GM19328 (cell line): ENCODE data around the gene PAQR9.

ENCODE experiments used
- ATAC-seq: cut with Tn5 transposase; IDR thresholded peaks from one replicate; pipeline ENCODE4 v1.9.1; 2021; ENCODE audit warnings: mild to moderate bottlenecking, moderate library complexity; ENCODE audit not compliant: unreplicated experiment

PAQR9 gene

GRCh38 chr3:142952272-142953193 is 10.9 kb downstream of the PAQR9 start:
- no peak for ATAC-seq

- no peak for ATAC-seq
Measured at GRCh38 chr3:142951794-142952193, 11.7 kb downstream of the PAQR9 start.

GRCh38 chr3:142950972-142951371 is 12.5 kb downstream of the PAQR9 start:
- no peak for ATAC-seq

DNA sequence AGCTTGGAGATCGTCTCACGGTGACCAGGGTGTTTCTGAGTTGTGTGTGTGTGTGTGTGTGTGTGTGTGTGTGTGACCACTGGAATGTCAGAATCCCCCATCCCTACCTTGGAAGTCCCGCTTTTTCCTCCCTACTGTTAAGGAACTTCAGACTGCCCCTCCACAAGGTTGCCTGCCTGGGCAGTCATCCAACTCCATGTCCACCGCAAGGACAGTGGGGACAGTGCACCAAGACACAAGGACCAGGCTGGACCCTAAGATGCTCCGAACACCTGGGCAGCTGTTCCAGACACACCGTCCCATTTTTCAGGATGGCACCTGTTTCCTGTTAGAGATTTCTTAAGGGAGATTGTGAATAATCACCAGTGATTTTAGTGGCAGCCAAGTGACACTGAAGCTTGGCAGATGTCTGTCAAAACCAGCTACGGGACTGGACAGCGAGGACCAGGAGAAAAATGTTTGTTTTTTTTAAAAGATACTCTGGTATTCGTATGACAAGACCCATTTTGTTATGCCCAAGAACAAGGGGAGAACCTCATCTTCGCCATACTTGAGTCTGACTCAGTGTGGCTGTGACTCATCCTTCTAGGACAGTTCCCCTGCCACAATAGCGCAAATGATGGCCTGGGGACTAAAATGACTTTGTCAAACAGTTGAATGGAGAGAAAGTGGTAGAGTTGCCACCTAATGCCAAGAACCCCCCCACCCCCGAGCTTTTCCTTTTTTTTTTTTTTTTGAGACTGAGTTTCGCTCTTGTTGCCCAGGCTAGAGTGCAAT is 15.5 kb downstream of the PAQR9 start:
- ATAC-seq: no peak

DNA sequence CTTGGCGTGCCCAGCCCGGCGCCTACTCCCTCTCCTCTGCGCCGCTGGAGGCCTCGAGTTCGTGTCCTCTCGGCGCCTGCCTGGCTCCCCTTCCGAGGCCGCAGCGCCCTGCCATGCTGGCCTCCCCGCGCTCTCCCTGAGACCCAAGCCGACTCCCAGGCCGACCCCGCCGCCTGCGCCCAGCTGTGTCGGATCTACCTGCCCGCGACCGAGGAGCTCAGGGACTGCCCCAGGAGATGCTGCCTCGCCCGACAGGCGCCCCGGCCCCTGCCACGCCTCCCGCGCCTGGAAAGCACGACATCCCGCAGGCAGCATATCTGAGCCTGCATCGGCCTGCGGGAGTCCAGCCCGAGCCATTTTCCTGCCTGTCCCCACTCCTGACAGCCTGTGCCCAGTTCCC is 16.1 kb downstream of the PAQR9 start:
- ATAC-seq: no peak

DNA sequence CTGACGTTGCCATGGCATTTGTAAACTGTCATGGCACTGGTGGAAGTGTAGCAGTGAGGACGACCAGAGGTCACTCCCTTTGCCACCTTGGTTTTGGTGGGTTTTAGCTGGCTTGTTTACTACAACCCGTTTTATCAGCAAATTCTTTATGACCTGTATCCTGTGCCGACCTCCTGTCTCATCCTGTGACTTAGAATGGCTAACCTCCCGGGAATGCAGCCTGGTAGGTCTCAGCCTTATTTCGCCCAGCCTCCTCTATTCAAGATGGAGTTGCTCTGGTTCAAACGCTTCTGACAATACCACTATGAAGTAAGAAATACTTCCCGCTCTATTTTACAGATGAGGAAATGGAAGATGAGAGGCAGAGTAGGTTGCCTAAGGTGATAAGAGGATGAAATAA is 16.6 kb downstream of the PAQR9 start:
- ATAC-seq: no peak

DNA sequence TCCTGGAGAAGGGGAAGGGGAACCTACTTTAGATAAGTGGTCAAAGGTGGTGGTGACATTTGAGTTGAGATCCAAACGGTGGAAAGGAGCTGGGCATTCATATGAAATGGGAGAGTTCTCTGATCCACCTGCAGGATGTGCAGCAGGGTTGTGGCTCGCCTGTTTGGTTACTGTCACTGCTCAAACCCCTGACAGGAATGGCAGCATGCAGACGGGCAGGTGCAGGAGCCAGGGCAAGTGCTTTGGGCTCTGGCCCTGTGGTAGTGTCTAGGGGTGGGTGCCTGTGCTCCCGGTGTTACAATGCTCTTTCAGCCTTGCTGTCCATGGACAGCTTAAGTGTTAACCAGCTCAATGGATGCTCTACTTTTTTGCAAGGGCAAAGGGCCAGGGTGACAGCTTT is 18.5 kb downstream of the PAQR9 start:
- ATAC-seq: no peak

GRCh38 chr3:142944342-142944741 is 19.1 kb downstream of the PAQR9 start:
- ATAC-seq: no peak

- ATAC-seq: no peak
Measured at GRCh38 chr3:142943870-142944269, 19.6 kb downstream of the PAQR9 start.

GRCh38 chr3:142943349-142943748 is 20.1 kb downstream of the PAQR9 start:
- ATAC-seq: no peak

- ATAC-seq: no peak
Measured at GRCh38 chr3:142941373-142942123, 21.9 kb downstream of the PAQR9 start.

DNA sequence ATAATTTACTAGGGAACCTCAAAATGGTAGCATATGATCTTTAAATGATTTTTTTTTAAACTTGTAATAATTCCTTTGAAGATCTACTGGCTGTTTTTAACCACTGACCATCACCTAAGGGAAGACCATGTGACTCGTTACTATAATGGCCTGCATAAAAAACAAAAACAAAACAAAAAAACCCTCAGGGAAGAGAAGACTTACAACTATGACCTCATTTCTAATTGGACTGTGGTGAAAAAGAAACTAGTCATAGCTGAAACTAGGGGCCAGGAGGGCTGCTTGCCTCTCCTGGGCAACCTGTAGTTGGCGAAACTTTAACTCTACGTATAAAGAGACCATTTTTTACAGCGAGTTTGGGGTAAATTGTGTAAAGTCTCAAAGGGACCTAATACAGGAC is 23.0 kb downstream of the PAQR9 start:
- no peak for ATAC-seq

- no peak for ATAC-seq
Measured at GRCh38 chr3:142940000-142940399, 23.5 kb downstream of the PAQR9 start.

- no peak for ATAC-seq
Measured at GRCh38 chr3:142935963-142936362, 27.5 kb downstream of the PAQR9 start.

- ATAC-seq: no peak
Measured at GRCh38 chr3:142934887-142935269, 28.6 kb downstream of the PAQR9 start.

DNA sequence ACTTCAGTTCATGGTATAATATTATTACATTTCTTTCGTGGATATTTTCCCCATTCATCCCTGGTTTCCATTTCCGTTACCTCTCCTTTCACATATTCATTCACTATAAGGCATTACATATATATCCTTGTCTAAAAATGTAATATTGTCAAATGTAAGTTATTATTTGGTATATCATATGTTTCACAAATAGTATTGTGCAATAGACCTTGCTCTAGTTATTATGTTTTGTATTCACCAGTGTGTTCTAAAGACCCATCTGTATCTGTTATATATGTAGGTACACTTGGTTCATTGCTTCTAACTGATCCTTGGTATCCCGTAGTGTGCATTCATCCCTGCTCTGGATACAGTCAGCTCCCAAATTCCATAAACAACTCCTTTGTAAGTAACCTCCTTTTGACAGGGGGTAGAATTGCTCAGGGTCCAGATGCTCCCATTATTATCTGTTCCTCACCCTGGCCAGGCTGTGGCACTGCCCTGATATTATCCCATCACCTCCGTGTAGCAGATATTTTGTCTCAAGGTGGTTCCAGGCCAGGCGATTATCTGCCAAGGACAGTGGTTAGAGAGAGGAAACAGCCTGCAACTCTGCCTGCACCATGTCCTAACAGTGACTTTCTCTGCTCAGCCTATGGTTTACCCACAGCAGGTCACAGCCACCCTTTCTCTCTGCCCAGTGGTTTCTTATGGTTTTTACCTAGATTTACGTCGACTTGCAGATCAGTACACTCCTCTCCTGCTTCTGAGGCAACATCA is 29.2 kb downstream of the PAQR9 start:
- ATAC-seq: no peak

GRCh38 chr3:142931222-142931621 is 32.3 kb downstream of the PAQR9 start:
- peak; percentile 89 for ATAC-seq

DNA sequence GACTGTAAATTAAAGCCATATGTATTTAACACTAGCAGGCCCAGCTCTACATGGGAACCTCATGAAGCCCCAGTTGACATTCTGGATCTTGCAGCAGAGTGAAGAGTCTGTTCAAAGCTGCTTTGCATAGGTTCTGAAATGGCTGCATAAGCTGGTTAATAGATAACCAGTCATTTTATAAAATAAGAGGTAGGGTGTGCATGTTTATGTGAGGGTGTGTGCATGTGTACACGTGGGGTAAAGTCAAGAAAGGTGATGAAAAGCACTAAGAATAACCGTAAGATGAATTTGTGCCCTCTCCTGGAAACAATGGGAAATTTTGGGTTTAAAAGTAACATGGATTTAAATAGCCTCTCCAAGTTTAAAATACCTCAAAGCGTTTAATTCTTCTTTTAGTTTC is 33.0 kb downstream of the PAQR9 start:
- ATAC-seq: no peak

DNA sequence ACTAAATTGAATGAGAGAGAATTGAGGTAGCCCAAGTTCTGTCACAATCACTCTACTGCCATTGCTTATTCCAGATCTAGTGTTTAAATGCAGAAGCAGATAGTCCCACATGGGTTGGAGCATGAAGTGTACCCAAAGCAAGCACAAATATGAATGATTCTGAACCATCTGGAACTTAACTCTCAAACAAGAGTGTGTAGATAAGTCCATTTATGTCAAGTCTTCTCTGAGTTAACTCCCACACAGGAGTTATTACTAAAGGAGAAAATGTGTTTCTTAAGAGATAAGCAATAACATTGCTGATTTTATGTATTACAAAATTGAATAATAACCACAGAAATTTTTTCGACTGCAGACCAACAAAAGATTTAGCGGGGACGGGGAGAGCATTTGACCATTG is 33.6 kb downstream of the PAQR9 start:
- no peak for ATAC-seq

GRCh38 chr3:142929109-142929508 is 34.4 kb downstream of the PAQR9 start:
- no peak for ATAC-seq
